Kidney (tissue), 14 donors: Measurements from ENCODE around the gene TMEM217. TPM values are rescaled to one million over a fixed set of nuclear protein-coding genes. Genes with fewer than 3 reads are reported as not detected.

ENCODE experiments used
- DNase-seq, 5 donors: peaks; one replicate each; pipeline ENCODE4 v3.0.0-alpha.2; 2013 to 2020
- FAIRE-seq: peaks from 2 replicates; lab custom pipeline; 2012; peaks lifted over from hg19 to GRCh38; lab: Jason Lieb, UNC
- H3K27ac ChIP-seq, 2 donors: one replicate each; pipeline ENCODE4 v1.7.0; 2013; ENCODE audit warnings: low read depth in 2 of 2, low read length in 2 of 2, inconsistent platforms in 1 of 2
- H3K27me3 ChIP-seq: one replicate; pipeline ENCODE4 v1.7.1; 2013; ENCODE audit warnings: low read length, inconsistent platforms; ENCODE audit not compliant: control insufficient read depth, insufficient read depth
- H3K36me3 ChIP-seq, 3 donors: one replicate each; pipeline versions ENCODE4 v1.7.0 to v1.7.1; 2013; ENCODE audit warnings: low read length in 3 of 3, control low read depth in 1 of 3, inconsistent platforms in 1 of 3; ENCODE audit not compliant: insufficient read depth in 3 of 3, control insufficient read depth in 2 of 3
- H3K4me1 ChIP-seq, 3 donors: one replicate each; pipeline versions ENCODE4 v1.7.0 to v1.7.1; 2013; ENCODE audit warnings: low read length in 3 of 3, inconsistent platforms in 1 of 3, low read depth in 1 of 3; ENCODE audit not compliant: control insufficient read depth in 2 of 3, insufficient read depth in 2 of 3
- H3K4me3 ChIP-seq, 3 donors: one replicate each; pipeline versions ENCODE4 v1.7.0 to v1.8.1; 2013; ENCODE audit warnings: low read length in 3 of 3, control low read depth in 1 of 3, inconsistent platforms in 1 of 3
- H3K9ac ChIP-seq, 3 donors: one replicate each; pipeline versions ENCODE4 v1.7.0 to v1.7.1; 2013; ENCODE audit warnings: low read length in 3 of 3, control low read depth in 1 of 3, inconsistent platforms in 1 of 3
- H3K9me3 ChIP-seq, 3 donors: one replicate each; pipeline versions ENCODE4 v1.7.0 to v1.7.1; 2013; ENCODE audit warnings: low read length in 3 of 3, control low read depth in 1 of 3, inconsistent platforms in 1 of 3; ENCODE audit not compliant: control insufficient read depth in 2 of 3, insufficient read depth in 1 of 3
- intact Hi-C: fragments of 100-400 bp; cut with DNase I; formaldehyde crosslinking; loops from one replicate; pipeline ENCODE4 v1.11.1; 2022
- polyA plus RNA-seq: library from polyadenylated mRNA; stranded (reverse); fragments of 350-450 nt; fragmentation: Illumina TruSeq; extraction: RNeasy Lipid Tissue Mini Kit (QIAGEN cat#74804); gene quantifications from one replicate; pipeline ENCODE4 v1.2.3, GENCODE V29; 2014; ENCODE audit warnings: low read depth, low replicate concordance; ENCODE audit not compliant: insufficient read depth
- total RNA-seq: library from RNA; stranded (reverse); fragmentation: NEBNext Ultra II Directional; extraction: Animal tissue kit (Norgen Biotek cat#: 25700); gene quantifications from one replicate; pipeline ENCODE4 v1.2.1, GENCODE V29; 2021
- TF ChIP-seq, protein P1 (sequence below): IDR thresholded peaks from 3 replicates; pipeline ENCODE4 v1.5.1; 2012; ENCODE audit warnings: mild to moderate bottlenecking, moderate library complexity, borderline replicate concordance; ENCODE audit not compliant: insufficient read depth; ENCODE audit errors: extremely low read depth
- donor health status: control.
- donor health status: control.
- donor health status: control.
- donor health status: control.
- donor health status: control.
- donor health status: DM: yes; HTN: yes; CAD: no.
- donor health status: Normal renal cell carcinoma (clear cell type).

The TMEM217 gene
- total and polyA plus RNA-seq, 2 donors from 2014 or later = 0.67 to 0.72 TPM

DNA sequence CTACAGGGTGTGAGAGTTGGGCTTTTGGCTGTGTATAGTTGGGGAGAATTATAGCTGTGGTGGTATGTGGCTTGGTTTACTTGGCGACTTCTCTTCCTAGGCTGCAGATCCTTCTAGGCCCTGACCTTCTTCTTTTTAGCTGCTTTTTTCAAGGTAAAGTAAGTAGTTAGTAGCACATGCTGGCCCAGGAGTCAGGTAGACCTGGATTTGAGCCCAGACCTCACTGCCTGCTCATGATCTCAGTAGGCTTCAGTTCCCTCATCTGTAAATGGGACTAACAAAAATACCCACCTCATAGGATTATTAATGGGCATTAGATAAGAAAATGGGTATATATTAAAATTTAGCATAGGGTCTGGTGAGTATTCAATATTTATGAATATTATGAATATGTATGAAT is 17.4 kb upstream of the TMEM217 start:
- H3K27me3 ChIP-seq = no peaks in the 10 kb centered on the region
- TF ChIP-seq, protein P1, sequence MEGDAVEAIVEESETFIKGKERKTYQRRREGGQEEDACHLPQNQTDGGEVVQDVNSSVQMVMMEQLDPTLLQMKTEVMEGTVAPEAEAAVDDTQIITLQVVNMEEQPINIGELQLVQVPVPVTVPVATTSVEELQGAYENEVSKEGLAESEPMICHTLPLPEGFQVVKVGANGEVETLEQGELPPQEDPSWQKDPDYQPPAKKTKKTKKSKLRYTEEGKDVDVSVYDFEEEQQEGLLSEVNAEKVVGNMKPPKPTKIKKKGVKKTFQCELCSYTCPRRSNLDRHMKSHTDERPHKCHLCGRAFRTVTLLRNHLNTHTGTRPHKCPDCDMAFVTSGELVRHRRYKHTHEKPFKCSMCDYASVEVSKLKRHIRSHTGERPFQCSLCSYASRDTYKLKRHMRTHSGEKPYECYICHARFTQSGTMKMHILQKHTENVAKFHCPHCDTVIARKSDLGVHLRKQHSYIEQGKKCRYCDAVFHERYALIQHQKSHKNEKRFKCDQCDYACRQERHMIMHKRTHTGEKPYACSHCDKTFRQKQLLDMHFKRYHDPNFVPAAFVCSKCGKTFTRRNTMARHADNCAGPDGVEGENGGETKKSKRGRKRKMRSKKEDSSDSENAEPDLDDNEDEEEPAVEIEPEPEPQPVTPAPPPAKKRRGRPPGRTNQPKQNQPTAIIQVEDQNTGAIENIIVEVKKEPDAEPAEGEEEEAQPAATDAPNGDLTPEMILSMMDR = no peak
- H3K9ac ChIP-seq = no peak overlapping the region
- peaks cover 0 to 3% (median 0%) of the 10 kb centered on the region in 3 donors for H3K36me3 ChIP-seq
- DNase-seq (no peak), FAIRE-seq (no peak)
- H3K4me1 ChIP-seq = peaks cover 4 to 7% (median 5%) of the 10 kb centered on the region in 3 donors
- H3K27ac ChIP-seq = no peak overlapping the region
- H3K9me3 ChIP-seq = no peaks in the 10 kb centered on the region
- intact Hi-C loops = no loop called here
- no peak overlapping the region for H3K4me3 ChIP-seq

DNA sequence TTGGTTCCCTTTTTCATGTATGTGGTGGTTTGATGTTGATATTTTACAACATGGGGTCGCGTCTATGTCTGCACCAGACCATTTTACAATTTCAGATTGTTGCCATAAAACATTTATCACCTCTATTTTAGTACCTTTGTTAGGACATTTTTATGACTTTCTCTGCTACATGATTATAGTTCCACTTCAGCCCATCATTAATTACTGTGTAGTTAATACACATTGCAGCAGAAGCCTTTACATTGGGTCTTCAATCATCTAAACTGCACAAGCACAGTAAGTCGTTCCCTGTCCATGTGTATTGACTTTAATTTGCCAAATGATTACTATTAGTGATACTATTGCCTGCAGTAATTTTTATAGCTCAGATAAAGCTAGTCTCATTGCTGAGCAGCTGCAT is 15.7 kb upstream of the TMEM217 start:
- DNase-seq = peak in 2 of 5 donors; percentile 64 to 87
- no peak for FAIRE-seq
- intact Hi-C loops = no loop called here

DNA sequence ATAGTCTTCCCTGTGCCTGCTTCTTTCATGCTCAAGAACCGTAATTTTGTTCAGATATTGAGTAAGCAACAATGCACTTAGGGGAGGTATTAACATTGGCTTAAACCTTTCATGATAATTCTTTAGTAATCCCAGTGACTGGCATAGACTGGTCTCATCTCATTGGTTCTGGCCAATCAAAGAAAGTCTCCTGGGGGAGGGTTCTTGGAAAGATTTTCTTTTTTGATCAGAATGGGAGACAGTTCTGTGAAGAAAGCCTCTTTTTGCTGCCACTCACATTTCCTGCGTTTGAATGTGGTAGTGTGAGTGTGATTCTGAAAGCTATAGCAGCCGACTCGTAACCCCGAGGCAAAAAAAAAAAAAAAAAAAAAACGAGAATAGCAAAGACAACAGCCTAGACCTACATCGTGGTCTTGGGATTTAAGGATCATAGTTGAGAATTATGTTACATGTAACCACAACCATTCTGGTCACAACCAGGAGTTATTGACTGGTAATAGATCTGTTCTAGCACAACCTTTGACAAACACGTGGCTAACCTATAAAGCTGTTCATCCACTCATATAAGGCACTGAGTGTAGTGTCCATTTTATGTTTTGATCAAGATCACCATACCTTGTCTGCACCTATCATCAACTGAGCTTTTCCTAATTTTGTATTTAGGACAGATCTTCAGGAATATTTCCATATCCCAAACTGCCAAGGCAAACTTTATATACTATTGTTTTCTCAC is 15.1 kb upstream of the TMEM217 start:
- FAIRE-seq (no peak), DNase-seq (peak in 2 of 5 donors; percentile 20 to 25)
- Histone ChIP-seq H3K27ac (no peak overlapping the region), H3K4me3 (no peak overlapping the region), H3K4me1 (peaks cover 3 to 7% (median 4%) of the 10 kb centered on the region in 3 donors), H3K36me3 (no peaks in the 10 kb centered on the region), H3K27me3 (no peaks in the 10 kb centered on the region), H3K9ac (no peak overlapping the region), H3K9me3 (no peaks in the 10 kb centered on the region)
- TF ChIP-seq, protein P1 = no peak
- intact Hi-C loops = no loop called here

More for the DNA sequence above, 15.7 kb upstream of the TMEM217 start:
- peaks cover 3 to 7% (median 4%) of the 10 kb centered on the region in 3 donors for H3K4me1 ChIP-seq
- no peak overlapping the region for H3K9ac ChIP-seq
- TF ChIP-seq, protein P1 = no peak
- H3K9me3 ChIP-seq = no peaks in the 10 kb centered on the region
- no peak overlapping the region for H3K4me3 ChIP-seq
- H3K27me3 ChIP-seq = no peaks in the 10 kb centered on the region
- H3K36me3 ChIP-seq = no peaks in the 10 kb centered on the region
- H3K27ac ChIP-seq = no peak overlapping the region
